Testis (tissue), 2 donors: Measurements from ENCODE around the gene CTBP2.

Experiments
- POLR2A ChIP-seq: fragments of 450-650 bp; IDR thresholded peaks from one replicate; pipeline ENCODE4 v1.6.1; 2017; ENCODE audit warnings: antibody characterized with exemption, mild to moderate bottlenecking, moderate library complexity
- TF ChIP-seq, protein P1 (sequence below), 3 experiments: fragments of 450-650 bp in 2 of 3; fragments of 200-600 bp in 1 of 3; sonication (generic) in 1 of 3; IDR thresholded peaks; one replicate each; pipeline ENCODE4 v1.5.1; 2016 to 2019; ENCODE audit warnings: antibody characterized with exemption in 3 of 3, mild to moderate bottlenecking in 2 of 3, moderate library complexity in 1 of 3

- TF ChIP-seq, protein P1, sequence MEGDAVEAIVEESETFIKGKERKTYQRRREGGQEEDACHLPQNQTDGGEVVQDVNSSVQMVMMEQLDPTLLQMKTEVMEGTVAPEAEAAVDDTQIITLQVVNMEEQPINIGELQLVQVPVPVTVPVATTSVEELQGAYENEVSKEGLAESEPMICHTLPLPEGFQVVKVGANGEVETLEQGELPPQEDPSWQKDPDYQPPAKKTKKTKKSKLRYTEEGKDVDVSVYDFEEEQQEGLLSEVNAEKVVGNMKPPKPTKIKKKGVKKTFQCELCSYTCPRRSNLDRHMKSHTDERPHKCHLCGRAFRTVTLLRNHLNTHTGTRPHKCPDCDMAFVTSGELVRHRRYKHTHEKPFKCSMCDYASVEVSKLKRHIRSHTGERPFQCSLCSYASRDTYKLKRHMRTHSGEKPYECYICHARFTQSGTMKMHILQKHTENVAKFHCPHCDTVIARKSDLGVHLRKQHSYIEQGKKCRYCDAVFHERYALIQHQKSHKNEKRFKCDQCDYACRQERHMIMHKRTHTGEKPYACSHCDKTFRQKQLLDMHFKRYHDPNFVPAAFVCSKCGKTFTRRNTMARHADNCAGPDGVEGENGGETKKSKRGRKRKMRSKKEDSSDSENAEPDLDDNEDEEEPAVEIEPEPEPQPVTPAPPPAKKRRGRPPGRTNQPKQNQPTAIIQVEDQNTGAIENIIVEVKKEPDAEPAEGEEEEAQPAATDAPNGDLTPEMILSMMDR (IDR thresholded peaks at IDR 0.05), result no peak
- no peak for TF ChIP-seq POLR2A
Observed at GRCh38 chr10:124997771-124998623, 162.4 kb downstream of the CTBP2 start.
